GM12891 (cell line): ENCODE measurements around the gene STX5.

ENCODE experiments used
- POLR2A ChIP-seq: IDR thresholded peaks from 2 replicates; pipeline ENCODE4 v1.6.1; 2011; ENCODE audit warnings: low read depth, low read length, control low read depth
- POLR2AphosphoS5 ChIP-seq: IDR thresholded peaks from 2 replicates; pipeline ENCODE4 v1.6.1; 2011; ENCODE audit warnings: low read depth, low read length, control low read depth
- SPI1 ChIP-seq: IDR thresholded peaks from 2 replicates; pipeline ENCODE4 v1.6.1; 2011; ENCODE audit warnings: low read depth, low read length, control low read depth
- TAF1 ChIP-seq: IDR thresholded peaks from 2 replicates; pipeline ENCODE4 v1.6.1; 2011; ENCODE audit warnings: low read depth, low read length, control low read depth

DNA sequence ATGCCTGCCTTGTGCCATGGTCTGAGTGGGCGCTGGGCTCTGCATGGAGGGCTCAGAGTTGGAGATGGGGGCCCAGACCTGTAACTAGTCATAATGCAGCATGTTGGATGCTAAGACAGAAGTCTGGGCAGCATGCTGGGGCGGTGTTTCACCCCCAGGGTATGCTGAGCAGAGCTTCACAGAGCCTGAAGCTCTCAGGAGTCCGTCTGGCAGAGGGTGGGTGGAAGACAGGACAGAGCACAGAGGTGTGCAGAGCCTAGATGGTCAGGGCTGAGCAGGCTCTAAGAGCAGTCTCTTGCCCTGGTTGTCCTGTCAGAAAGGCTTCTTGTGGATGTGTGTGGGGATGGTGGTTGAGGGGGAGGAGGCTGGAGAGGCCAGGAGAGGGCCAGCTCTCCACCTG is 53.4 kb downstream of the STX5 start:
- TF ChIP-seq POLR2A (no peak), TAF1 (no peak), POLR2AphosphoS5 (no peak), SPI1 (no peak)
